HG03558 (cell line): Measurements from ENCODE around the gene CARD19.

Experiments used
- ATAC-seq: cut with Tn5 transposase; IDR thresholded peaks from one replicate; pipeline ENCODE4 v1.9.1; 2021; ENCODE audit warnings: moderate number of reproducible peaks; ENCODE audit not compliant: unreplicated experiment; ENCODE audit errors: extremely low read depth

Gene CARD19

DNA sequence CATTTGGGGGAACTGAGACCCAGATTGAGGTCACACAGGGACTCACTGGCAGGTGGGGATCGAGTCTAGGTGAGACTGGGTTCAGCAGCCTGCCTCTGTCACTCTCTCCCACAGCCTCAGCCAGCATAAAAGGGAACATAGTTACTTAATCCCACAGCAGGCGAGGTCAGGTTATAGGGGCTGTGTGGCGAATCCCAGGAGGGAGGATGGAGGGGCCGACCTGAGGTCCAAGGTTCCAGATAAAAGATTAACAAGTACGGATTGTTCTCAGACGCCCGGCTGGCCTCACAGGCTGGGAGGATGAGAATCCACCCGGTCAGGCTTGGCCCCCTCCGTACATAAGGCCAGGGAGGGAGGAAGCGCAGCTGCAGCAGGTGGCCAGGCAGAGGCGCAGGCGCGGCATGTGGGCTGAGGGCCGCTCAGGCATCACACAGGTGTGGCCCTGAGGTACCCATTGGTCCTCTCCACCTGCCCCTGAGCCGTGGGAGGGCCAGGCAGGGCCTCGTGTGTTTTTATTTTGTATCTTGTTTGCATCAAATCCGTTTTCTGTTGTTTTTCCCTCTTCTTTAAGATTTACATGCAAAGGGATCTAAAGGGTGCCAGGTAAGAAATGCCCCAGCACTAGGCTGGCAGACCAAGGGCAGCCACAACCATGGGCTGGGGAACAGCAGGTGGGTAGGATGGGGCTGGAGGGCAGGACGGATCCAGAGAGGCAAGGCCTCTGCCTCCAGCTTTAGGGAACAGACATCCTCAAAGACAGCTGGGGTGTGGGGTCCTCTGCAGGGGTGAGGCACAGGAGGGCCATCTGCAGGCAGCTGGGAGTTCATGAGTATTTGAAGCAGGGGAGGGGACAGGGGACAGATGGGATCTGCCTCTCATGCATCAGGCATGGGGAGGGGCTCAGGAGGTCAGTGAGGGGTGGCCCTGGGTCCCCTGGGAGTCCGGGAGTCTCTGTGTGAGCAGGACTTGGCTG lies 33.9 kb upstream of the CARD19 start:
- peak; percentile 26 for ATAC-seq

DNA sequence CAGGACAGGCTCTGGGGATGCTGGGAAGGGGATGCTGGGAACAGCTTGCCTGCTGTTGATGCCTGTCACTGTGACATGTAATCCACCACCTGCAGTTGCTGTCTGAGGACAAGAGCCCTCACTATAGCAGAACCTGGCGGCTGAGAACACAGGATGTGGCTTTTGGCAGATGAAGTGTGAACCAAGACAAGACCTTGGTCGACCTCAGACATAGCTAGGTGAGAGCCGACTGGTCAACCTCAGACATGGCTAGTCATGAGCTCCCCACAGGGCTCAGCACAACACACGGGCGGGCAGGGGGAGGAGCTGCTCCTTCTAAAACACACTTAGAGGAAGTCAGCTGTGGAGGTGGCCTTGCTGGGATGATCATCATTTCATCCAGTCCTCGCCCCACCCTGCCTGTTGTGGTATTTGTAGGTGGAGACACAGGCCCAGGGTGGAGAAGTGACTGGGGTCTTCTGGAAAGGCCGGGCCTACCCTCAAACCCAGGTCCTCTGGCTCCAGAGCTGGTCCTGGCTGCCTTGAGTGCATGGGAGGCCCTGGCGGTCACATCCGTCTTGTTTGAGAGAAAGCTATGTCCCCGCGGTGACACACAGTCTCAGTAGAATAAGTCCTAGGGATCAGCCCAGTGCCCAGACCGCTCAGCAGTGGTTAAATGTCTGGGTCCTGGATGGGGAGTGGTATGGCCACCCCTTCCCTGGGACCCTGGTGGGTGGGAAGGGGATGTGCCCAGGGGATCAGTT lies 31.5 kb upstream of the CARD19 start:
- peak; percentile 76 for ATAC-seq

DNA sequence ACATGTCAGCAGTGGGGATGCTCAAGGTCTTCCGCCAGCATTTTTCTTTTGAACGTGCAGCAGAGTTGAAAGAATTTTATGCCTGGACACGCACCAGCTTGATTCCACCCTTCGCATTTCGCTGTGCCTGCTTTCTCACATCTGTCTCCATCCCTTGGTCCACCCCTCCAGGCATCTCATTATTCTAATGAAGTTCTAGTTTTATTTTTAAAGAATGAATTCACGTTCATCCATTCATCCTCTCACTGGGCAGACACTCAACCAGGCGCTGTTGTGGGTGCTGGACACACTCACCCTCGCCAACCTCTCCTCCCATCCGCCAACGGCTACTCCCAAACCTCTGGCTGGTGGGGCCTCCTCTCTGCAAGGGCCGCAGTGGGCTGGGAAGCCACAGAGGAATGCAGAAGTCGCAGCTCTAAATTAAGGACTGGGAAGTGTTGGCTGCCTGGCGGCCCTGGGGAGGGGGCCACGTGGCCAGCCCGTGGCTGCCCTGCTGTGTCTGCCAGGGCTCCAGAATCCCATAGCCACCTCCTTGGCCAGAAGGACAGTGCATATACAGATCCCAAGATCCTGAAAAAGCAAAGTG lies 30.8 kb upstream of the CARD19 start:
- ATAC-seq, result no peak

DNA sequence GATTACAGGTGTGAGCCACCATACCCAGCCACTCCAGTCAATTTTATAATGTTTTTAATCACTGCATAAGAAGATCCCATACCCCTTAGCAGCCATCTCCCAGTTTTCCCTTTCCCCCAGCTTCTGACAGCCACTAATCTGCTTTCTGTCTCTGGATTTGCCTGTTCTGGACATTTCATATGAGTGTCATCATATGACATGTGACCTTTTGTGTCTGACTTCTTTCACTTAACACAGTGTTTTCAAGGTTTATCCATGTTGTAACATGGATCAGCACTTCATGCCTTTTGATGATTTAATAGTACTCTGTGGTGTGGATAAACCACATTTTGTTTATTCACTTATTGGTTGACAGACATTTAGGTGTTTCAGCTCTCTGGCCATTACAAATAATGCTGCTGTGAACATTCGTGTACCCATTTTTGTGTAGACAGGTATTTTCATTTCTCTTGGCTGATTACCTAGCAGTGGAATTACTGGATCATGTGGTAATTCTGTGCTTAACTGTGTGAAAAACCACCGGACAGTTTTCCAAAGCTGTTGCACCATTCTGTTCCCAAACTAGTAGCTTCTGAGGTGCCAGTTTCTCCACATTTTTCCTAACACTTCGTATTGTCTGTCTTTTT lies 28.9 kb upstream of the CARD19 start:
- no peak for ATAC-seq

DNA sequence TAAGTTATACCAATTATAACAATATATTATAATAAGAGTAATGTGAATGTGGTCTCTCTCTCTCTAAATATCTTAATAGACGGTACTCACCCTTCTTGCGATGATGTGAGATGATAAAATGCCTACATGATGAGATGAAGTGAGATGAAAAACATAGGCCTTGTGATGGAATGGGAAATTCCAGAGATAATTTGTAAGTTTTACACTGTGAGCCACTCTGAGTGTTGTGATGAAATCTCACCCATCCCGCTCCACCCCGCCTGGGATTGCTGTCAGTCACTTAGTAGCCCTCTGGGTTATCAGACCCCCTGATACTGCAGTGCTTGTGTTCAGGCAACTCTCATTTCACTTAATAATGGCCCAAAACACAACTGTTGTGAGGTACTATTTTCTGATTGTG lies 27.1 kb upstream of the CARD19 start:
- ATAC-seq, result no peak

DNA sequence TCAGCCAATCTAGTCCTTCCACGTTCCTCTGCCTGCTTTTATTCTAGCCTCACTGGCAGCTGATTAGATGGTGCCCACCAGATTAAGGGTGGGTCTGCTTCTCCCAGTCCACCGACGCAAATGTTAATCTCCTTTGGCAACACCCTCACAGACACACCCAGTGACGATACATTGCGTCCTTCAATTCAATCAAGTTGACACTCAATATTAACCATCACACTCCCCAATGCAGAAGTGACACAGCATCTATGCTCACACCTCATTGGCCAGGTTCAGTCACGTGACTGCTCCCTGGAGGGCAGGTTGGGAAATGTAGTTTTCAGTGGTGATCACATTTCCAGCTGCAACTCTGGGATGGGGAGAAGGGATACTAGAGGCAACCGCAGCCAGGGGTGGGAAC lies 24.6 kb upstream of the CARD19 start:
- ATAC-seq, result no peak

DNA sequence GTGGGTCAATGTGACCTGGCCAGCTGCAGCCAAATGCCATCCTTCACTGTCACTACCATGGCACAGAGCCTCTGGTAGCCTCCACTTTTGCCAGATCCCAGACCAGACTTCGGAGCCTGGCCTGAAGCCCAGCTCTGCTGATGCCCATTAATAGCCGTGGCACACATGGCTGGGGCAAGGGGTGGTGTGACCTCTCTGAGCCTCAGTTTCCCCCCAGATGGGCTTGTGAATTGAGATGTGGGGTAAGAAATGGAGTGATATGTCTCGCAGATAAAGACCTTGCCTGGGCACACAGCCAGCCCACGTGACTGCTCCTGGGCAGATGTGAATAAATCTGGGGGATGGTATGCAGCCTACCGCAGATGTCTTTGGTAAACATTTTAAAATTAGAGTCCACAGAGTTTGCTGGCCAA lies 23.6 kb upstream of the CARD19 start:
- no peak for ATAC-seq

DNA sequence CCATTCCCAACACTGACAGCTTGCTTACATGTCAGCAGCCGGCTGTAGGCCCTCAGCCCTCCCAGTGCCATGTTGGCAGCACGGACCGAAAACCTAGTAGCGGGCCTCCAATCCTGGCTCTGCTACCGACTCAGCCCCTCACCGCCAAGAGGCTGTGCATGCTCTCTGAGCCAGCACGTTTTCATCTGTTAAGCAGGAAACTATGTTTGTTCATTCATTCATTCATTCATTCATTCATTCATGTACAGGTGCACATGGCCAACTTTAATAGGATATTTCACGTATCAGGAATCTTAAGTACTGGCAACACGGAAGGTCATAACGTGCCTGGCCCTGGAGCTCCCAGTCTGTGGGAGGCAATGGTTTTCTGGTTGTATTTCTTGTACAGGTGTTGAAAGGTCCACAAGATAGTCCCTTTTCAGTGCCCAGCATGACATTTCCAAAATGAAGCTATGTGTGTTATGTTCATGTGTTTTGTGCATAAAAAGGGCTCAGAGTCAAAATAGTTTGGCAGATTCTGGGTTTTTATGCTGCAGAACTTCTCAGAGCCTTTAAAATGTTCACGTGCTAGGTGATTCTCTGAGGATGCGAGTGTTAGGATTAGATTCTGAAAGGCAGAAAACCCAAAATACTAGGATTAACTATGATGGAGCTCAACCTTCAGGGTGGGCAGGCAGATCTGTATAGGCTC lies 19.8 kb upstream of the CARD19 start:
- no peak for ATAC-seq

DNA sequence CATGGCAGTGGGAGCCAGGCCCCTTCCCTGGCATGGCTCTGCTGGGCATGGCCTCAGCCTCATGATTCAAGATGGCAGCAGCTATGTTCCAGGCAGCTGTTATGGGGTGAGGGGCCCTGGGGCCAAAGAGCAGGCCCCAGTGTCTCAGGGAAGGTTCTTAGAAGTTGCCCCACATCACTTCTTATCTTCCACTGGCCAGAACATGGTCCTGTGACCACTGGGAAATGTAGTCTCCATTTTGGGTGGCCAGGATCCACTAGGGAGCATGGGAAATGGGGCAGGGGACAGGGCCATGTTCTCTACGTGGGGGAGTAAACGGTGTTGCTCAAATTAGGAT lies 19.3 kb upstream of the CARD19 start:
- ATAC-seq, result no peak

DNA sequence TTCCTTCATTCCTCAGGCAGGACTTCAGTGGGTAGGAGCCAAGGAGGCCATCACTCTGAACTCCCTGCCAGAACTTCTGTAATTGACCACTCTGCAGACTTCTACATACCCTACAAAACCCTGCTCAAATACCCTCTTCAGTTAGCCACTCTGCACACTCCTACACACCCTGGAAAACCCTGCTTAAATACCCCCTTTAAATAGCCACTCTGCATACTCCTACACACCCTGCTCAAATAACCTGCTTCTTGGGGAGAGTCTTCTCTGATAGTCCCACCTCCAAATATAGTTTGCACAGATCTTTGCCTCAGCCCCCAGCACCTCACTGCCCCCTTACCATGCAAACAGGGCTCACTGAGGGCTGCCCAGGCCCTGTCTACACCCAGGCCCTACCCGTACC lies 18.6 kb upstream of the CARD19 start:
- no peak for ATAC-seq

DNA sequence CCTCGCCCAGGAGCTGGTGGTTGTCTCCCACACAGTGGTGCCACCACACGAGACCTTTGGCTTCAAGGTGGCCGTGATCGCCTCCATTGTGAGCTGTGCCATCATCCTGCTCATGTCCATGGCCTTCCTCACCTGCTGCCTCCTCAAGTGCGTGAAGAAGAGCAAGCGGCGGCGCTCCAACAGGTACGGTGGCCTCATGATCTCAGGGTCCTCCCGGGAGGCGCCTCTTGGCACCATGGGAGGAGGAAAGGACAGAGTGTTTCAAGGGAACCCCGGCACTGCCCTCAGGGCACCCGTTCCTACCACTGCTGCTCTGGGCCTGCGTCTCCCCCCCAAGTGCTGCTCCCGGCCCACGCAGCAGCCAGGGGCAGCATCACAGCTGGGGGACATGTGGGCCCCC lies 18.2 kb upstream of the CARD19 start:
- ATAC-seq, result no peak

DNA sequence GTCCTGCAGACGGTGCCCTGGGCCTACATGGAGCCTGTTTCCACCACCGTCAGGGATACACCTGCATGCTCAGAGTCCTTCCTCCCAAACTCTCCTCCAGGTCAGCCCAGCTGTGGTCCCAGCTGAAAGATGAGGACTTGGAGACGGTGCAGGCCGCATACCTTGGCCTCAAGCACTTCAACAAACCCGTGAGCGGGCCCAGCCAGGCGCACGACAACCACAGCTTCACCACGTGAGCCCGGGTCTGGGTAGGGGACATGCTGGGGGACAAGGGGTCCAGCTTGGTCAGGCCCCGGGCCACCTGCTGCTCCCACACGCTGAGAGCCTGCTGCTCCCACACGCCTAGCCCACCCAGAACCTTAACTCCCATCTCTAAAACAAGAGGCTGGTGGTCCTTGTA lies 16.6 kb upstream of the CARD19 start:
- ATAC-seq, result no peak

DNA sequence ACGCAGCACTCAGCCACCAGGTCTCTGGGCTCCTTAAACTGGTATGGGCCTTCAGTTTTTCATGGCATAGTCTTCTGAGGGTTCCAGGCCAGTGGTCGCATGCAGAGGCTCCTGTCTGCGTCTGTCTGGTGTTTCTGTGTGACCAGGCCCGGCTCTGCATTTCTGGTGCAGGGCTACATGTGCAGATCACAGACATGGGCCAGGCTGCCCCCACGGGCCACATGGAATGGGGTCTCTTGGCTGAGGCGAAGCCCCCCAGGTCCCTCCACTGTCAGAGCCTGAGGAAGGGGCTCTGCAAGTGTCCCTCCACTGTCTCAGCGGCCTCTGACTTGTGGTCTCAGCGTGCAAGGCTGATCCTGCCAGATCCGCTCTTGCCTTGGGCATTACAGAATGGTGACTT lies 15.6 kb upstream of the CARD19 start:
- no peak for ATAC-seq

DNA sequence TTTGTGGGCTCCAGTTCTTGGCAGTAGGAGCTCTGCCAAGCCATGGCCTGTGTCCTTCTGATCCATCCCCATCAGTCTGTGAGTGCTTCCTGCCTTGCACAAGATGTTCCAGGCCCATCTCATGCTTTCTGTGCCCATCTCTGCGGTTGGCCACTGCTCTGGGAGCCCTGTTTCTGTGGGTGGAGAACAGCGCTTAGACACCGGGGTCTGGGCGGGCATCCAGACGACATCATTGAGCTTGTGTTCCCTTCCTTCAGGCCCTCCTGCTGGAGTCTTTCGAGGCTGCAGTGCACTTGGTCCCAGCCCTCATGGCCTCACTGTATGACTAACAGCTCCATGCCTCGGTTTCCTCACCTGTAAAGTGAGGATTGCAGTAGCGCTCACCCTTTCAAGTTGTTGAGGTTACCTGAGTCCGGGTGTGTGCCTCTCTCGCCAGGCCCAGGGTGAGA lies 14.9 kb upstream of the CARD19 start:
- ATAC-seq, result no peak

DNA sequence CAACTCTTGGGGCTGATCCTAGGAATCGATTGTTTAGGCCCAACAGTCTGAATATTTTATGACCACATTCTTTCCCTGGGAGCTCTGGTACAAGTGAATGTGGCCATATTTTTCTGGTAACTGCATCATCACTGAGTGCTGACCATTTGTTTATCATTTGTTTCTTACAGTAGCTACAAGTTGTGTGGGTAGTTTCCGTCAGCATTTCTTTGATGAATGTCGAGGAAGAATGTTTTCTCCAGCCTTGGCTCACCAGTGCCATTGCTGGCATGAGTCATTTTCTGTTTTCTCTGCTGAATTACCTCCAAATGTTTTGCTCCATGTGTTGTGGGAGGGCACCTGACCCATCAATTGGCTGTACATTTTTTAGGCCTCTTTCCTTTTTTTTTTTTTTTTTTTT lies 14.1 kb upstream of the CARD19 start:
- ATAC-seq, result no peak

DNA sequence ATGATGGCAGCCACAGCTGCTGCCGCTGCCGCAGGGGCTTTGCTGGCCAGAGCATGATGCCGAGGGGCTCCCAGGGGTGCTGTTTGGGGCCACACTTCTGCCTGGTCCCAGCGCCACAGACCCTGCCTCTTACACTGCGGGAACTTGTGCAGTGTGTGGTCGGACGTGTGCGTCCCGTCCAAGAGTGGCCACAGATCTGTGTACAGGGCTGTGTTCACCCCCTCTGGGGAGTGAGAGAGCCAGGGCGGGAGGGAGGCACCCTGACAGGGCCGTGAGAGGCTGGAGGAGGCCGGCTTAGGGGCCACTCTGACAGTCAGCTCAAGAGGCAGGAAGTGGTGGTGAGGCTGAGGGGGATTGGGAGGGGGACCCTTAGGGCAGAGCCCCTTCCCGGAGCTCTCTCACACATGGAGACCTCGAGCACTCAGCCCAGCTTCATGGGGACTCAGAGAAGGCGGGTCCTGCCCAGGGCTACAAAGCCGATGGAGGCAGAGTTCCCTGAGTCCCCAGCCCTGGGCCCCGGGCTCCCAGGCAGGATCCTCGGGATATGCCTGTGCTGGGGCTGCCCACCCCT lies 13.1 kb upstream of the CARD19 start:
- no peak for ATAC-seq

DNA sequence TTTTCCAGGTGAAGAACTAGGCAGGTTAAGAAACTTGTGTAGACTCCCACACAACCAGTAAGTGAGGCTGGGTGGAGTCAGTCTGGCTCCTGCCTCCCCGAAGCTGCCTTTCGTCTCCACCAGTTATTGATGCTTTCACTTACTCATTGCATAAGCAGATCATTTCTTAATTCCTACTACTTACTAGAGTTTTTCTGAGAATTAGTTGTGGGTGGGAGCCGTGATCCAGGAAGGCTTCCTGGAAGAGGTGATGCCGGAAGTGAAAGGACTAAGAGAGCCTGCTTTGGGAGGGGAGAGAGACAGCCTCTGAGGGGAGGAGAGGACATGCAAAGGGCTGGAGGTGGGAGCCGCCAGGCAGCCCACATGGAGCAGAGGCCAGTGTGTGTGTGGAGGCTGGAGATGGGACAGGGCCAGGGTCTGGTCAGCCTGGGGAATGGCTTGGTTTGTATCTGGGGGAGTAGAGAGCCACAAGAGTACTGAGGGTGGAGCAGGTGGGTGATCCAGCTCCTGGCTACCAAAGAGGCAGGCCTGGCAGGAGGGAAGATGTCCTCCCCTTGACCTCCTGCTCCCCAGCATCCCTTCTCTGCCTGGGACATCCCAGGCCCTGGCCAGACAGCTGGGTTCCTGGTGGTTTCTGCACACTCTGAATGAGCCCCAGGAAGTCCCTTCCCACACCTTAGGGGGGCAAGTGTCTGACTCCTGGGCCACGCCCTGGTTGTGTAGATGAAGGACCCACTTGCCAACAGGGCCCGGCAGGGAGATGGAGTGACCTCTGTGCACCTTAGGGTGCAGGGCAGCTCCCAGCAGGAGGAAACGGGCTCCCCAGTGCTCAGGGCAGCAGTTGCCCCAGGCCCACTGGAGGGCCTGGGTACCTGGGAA lies 12.2 kb upstream of the CARD19 start:
- ATAC-seq, result no peak

DNA sequence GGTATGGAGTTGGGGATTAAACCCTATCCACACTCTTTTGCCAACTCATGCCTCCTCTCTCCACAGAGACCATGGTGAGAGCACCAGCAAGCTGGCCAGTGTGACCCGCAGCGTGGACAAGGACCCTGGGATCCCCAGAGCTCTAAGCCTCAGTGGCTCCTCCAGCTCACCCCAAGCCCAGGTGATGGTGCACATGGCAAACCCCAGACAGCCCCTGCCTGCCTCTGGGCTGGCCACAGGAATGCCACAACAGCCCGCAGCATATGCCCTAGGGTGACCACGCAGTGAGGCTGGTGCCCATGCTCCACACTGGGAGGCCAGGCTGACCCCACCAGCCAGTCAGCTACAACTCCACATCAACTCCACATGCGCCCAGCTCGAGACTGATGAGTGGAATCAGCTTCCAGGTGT lies 11.5 kb upstream of the CARD19 start:
- ATAC-seq, result no peak

DNA sequence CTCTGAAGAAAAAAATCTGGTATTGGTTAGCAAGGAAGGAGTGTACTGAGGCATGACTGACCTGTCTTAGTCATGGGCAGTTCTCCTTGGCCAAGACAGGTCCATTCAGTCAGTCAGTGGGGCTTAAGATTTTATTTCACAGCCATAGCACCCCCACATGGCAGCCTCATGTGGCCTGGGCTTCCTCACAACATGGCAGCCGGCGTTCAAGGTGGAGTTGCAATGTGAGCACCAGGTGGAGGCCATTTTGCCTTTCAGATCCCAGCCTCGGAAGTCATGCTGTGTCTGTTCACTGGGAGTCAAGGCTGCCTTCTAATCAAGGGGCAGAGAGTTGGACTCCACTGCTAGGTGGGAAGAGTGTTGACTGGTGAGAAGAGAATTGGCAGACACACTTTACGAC lies 10.3 kb upstream of the CARD19 start:
- no peak for ATAC-seq
